ENCODE data around the gene ALDH6A1. TPM values are rescaled to one million over a fixed set of nuclear protein-coding genes. Genes with fewer than 3 reads are reported as not detected.
A peak's percentile ranks its signal among the peaks of the same experiment; 100 is the strongest.
"Not testable (repeated sequence)": the region's sequence is repeated elsewhere in the genome, so short reads cannot be mapped to it uniquely, and the experiment has no call there.

Gene ALDH6A1
- total RNA-seq (10 to 100 TPM; 29.8 to 78.1 (median 50.3) TPM), polyA plus RNA-seq (10 to 100 TPM; 28.6 to 52.6 TPM)
- long read RNA-seq, donor 1, full-length matches to known transcripts: 199 of 242 reads
- long read RNA-seq, donor 1, partial matches to known transcripts: 10 of 242 reads
- long read RNA-seq, donor 1, other reads (novel, unspliced or antisense): 33 of 242 reads
- long read RNA-seq, donor 2, full-length matches to known transcripts: 5 of 17 reads
- long read RNA-seq, donor 2, partial matches to known transcripts: 12 of 17 reads
- long read RNA-seq, donor 2, other reads (novel, unspliced or antisense): 0 of 17 reads
- long read RNA-seq, donor 3, full-length matches to known transcripts: 49 of 64 reads
- long read RNA-seq, donor 3, partial matches to known transcripts: 3 of 64 reads
- long read RNA-seq, donor 3, other reads (novel, unspliced or antisense): 12 of 64 reads

- H3K27ac ChIP-seq: peak within 1 kb of the TSS; percentile 66 to 91
- TF ChIP-seq POLR2A (IDR thresholded peaks at IDR 0.05) (peak; percentile 99), EP300 (IDR thresholded peaks at IDR 0.05) (peak; percentile 84), CTCF (IDR thresholded peaks at IDR 0.05) (peak in 2 of 3 donors; percentile 46 to 47)
- H3K36me3 ChIP-seq: no peaks in the 10 kb centered on the region
- 0 to 1% (median 0%) methylated on average over 46 of the region's 46 CpGs for WGBS, 3 donors
- intact Hi-C loops (cut with DNase I): no loop called here
- peaks cover 7% of the 10 kb centered on the region for H3K4me1 ChIP-seq (ENCODE audit: insufficient read depth)
- H3K4me3 ChIP-seq: peak within 1 kb of the TSS; percentile 94
- peak; percentile 100 for DNase-seq
- H3K9me3 ChIP-seq: no peaks in the 10 kb centered on the region
- no peaks in the 10 kb centered on the region for H3K27me3 ChIP-seq
Measured at GRCh38 chr14:74084277-74085046, at the start of gene ALDH6A1, which contains the start of gene LIN52. Gene ALDH6A1 (minus strand): TSS chr14:74084453. CDS start chr14:74084394, 59 bp downstream. Gene LIN52 (plus strand): TSS chr14:74084956. CDS start chr14:74084975, 19 bp downstream.

GRCh38 chr14:74127634-74128033 is 43.4 kb upstream of the ALDH6A1 start:
- no peaks in the 10 kb centered on the region for H3K4me1 ChIP-seq (ENCODE audit: insufficient read depth)
- H3K9me3 ChIP-seq: no peaks in the 10 kb centered on the region

GRCh38 chr14:74126315-74127013 is 42.2 kb upstream of the ALDH6A1 start:
- Histone ChIP-seq H3K27ac (no peak overlapping the region), H3K27me3 (no peaks in the 10 kb centered on the region), H3K4me1 (ENCODE audit: insufficient read depth) (no peaks in the 10 kb centered on the region), H3K4me3 (no peak overlapping the region), H3K9me3 (no peaks in the 10 kb centered on the region), H3K36me3 (no peaks in the 10 kb centered on the region)
- DNase-seq: no peak
- no peak for TF ChIP-seq EP300 (IDR thresholded peaks at IDR 0.05)
- no peak for TF ChIP-seq POLR2A (IDR thresholded peaks at IDR 0.05)
- TF ChIP-seq CTCF (IDR thresholded peaks at IDR 0.05): no peak
- intact Hi-C loops (cut with DNase I): no loop called here
- WGBS, 3 donors: 98 to 100% (median 100%) methylated on average over 1 of the region's 1 CpG

More at GRCh38 chr14:74127634-74128033, 43.4 kb upstream of the ALDH6A1 start:
- TF ChIP-seq EP300 (IDR thresholded peaks at IDR 0.05) (no peak), CTCF (IDR thresholded peaks at IDR 0.05) (no peak), POLR2A (IDR thresholded peaks at IDR 0.05) (no peak)
- DNase-seq: no peak
- Histone ChIP-seq H3K27me3 (no peaks in the 10 kb centered on the region), H3K36me3 (no peaks in the 10 kb centered on the region), H3K27ac (no peak overlapping the region), H3K4me3 (no peak overlapping the region)
- intact Hi-C loops (cut with DNase I): no loop called here
- 96 to 100% (median 100%) methylated on average over 1 of the region's 1 CpG for WGBS, 3 donors

- H3K9me3 ChIP-seq; H3K36me3 ChIP-seq; H3K27me3 ChIP-seq; H3K4me1 ChIP-seq (ENCODE audit: insufficient read depth); DNase-seq; intact Hi-C loops (cut with DNase I); H3K27ac ChIP-seq; H3K4me3 ChIP-seq: not testable (repeated sequence)
- 78 to 92% (median 92%) methylated on average over 4 to 5 of the region's 5 CpGs for WGBS, 3 donors
Measured at GRCh38 chr14:74125487-74125886, 41.2 kb upstream of the ALDH6A1 start.
